ENCODE results near the gene KIAA1614.
"Not testable (repeated sequence)": the region's sequence is repeated elsewhere in the genome, so short reads cannot be mapped to it uniquely, and the experiment has no call there.

The KIAA1614 gene

DNA sequence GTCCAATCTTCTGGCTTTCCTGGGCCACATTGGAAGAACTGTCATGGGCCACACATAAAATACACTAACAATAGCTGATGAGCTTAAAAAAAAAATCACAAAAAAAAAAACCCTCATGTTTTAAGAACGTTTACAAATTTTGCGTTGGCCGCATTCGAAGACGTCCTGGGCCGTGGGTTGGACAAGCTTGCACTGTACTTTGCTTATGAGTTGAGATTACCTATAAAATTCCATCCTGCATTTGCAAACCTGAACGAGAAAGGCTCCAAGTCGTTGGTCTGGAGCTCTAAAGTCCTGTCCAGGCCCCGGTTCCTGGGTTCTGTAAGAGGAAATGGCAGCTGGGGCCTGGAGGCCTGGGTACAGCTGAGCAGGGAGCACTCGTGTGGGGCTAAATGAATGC is 51.4 kb downstream of the KIAA1614 start:
- no peak for DNase-seq (ENCODE audit: low read depth)

DNA sequence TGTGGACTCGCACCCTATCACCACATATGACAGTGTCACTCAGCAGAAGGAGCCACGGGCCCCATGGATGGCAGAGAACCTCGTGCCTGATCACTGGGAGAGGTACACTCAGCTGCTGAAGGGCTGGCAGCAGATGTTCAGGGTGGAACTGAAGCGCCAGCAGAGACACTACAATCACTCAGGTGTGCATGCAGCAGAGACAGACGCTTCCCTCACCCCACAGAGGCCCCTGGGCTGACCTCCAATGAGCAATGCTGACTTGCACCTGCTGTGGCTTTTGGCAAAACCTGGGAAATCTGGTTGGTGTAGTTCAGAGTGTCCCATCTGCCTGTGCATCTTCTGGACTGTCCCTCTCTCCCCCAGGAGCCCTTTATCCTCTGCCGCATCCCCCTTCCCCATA is 51.9 kb downstream of the KIAA1614 start:
- no peak for DNase-seq (ENCODE audit: low read depth)

DNA sequence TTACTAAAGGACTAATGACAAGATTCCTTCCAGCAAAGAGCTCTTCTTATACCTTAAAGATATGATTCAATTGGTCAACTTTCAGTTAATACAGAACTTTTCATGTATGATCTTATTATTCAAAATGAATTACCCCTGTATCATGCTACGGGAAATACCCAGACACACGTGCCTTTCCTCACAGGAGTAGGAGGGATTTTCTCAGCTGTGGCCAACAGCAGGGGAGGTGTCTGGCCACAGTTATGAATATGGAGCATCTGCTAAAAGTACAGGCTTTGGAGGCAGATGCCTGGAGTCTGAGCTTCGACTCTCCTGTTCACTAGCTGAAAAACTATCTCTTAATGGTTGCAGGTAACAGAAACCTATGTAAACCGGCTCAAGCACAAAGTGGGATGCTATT is 53.6 kb downstream of the KIAA1614 start:
- DNase-seq (ENCODE audit: low read depth): no peak

DNA sequence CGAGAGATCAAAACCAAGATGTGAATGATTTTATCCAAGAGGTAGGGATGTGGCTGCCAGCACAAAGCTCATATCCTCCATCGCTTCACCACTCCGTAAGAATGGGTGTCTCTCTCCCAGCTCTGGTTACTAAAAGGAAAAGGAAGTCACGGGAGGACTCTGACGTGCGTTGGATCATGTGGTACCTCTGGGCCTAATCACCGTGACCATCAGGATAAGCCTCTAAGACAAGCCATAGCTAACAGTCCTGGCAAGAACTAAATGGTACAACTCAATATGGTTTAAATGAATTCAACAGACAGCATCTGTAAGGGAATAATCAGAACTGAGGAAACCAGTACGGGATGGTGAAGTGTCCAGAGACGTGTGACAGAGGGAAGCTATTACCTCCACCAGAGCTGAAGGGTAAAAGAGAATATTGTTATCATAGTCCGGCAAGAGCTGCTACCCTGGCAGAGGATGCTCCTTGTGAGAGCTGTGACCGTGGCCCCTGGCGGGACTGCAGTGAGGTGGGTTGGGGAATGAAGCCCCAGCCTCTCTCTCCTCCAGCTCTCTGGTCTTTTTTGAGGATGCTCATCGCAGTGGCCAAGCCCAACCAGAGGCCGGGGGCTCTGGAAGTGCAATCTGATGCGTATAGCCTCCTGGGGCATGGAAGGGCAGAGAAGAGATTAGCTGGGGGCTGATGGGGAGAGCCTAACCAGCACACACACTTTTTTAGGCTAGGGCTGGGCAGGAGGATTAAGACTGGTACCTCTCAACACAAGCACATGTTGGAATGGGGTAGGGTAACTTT is 54.2 kb downstream of the KIAA1614 start:
- no peak for DNase-seq (ENCODE audit: low read depth)

DNA sequence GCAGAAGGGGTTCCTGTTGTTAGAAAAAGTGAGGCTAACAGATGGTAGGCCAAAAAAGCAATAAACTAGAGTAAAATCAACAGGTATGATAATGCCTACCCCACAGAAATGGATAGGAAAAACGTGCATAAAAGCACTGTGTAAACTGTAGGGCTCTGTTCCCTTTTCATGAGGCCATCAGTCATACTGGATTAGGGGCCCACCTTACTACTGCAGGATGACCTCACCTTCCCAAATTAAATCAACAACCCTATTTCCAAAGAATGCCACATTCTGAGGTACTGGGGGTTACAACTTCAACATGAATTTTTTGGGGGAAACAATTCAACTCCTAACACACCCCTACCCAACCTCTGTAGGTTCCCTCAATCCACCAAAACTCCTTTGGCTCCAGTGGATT is 54.9 kb downstream of the KIAA1614 start:
- DNase-seq (ENCODE audit: low read depth): no peak

DNA sequence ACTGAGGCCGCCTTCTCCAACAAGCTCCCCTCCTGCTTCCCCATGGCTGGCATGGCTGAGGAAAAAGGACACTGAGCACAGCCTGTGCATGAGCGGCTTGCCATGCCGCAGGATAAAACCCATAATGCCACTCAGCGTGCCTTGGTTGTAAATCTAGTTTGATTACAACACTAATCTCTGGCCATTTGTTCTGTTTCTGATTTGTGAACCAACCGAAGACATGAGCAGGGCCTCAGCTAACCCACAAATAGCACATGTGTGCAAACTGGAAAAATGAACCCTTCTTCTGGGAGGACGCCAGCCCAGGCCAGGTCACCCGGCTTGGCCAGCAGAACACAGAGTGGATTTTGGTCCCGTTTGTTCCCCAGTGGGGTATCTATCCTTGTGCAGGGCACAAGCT is 56.1 kb downstream of the KIAA1614 start:
- DNase-seq (ENCODE audit: low read depth): not testable (repeated sequence)

DNA sequence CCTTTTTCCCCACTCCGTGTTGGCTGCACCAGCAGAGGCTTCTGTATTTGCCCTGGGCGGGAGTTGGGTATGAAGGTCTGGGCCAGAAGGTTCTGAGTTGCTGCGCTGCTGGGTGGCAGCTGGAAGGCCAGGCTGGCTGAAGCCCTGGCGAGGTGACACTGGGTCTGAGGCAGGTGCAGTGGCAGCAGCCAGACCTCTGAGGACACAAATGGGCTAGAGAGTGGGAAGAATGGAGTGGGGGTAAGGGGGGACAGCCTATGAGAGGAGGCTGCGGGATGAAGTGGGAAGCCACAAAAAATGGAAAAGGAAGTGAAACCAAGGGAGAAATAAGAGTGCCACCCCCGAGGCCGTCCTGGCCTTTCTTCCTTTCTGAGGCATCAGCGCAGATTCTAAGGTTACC is 56.7 kb downstream of the KIAA1614 start:
- no peak for DNase-seq (ENCODE audit: low read depth)

DNA sequence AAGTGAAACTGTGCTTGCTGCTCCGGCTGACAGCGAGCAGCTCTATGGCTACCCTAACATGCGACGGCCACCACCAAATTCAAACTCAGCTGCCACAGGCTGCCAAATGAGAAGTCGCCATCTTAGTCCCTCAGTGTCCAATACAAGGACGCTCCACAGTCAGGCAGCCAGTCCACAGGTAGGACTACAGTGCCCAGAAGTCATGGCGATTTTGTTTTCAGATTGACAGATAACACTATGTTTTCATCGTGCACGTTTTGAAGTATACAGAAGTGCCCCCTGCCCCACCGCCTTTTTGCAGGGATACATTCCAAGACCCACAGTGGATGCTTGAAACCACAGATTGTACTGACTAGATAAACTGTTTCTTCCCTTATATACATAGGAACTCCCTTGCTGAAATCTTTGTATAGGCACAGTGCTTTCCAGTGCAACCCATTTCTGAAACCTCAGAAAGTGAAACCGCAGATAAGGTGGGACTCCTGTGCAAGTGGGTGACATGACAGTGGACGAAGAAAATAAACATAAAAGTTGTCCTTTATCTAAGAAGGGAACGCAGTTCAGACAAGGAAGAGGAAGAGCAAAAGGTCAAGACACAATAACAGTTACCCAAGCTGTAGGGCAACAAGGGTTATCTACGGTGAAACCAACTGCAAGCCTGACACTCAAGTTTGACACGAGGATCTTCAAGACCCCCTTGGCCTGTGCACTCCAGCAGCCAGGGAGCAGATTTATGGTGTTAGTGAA is 57.8 kb downstream of the KIAA1614 start:
- no peak for DNase-seq (ENCODE audit: low read depth)

DNA sequence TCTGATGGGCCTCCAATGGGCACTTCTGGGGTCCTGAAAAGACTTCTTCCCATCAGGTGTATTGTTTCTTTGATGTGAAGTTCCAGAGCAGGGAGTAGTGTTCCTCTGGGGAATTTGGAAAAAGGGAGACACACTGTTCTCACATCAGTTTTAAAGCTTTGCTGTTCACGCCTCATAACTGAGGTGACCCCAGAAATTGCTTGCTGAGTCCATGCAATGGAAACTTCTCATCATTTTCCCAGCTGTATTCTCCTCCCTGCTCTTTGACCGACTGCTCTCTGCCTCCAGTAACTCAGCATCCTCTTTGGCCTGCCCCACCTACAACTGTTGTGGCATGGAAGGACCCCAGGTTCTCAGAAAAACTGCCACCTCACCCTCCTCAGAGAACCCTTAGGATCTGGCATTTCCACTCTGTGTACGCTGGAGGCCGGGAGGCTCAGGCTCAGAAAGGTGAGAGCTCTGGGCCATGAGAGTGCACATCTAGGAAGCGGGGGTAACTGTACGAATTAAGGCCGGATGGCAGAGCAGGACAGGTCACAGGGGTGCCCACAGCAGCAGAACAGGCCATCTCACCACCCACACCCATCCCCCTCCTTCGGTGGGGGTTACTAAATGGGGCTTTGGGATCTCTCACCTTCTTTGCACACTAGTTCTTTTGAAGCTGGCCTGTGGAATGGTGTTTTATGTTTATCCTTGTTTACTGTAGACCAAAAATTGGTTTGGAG is 58.7 kb downstream of the KIAA1614 start:
- no peak for DNase-seq (ENCODE audit: low read depth)

DNA sequence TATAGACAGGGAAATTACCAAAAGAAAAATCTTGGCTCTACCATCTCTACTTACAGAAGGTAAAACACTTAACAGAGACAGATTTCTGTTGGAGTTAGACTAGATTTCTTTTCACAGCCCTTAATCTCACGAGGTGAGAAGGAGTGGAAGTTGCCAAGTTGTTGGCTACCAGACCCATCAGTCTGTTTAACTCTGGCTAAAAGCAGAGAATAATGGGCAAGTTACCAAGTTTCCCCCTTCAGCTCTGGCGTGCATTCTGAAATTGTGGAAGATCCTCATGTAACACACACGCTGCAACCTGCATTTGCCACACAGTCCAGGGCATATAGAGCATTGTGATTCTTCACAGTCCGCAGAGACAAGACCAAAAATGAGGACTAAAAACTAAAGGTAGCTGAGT is 60.7 kb downstream of the KIAA1614 start:
- DNase-seq (ENCODE audit: low read depth): no peak

DNA sequence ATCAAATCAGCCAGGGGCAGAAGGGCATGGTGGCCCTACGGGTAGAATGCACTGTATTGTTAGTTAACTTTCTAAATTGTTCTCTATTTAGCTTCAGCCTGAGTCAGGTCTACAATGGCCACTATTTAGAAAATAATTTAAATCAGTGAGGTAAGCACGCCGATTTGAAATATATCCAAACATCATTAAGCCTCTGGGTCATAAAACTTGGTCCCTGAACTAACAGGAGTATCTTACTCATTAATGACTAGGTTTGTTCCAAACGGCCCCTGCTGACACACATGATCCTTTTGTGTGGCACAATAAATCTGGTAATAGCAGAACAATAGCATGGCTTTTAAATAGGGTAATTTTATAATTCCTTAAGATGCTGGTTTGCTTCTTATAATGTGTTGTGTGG is 61.5 kb downstream of the KIAA1614 start:
- DNase-seq (ENCODE audit: low read depth): no peak

DNA sequence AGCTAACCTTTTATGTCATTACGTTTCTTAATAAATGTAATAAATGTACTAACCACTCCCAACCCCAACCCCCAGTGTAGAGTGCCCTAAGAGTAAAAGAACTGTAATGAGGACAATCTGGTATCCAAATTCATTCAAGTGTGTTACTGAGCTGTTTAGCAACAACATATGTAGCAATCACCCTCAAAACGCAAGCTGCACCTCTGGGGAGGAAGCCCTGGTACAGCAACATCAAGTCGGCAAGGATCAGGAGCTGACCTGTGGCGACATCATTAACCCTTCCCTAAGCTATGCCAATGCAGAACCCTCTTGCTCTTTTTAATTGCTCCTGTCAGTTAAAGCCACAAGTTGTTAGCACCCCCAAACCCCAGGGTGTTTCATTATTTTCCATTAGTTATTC is 62.9 kb downstream of the KIAA1614 start:
- no peak for DNase-seq (ENCODE audit: low read depth)

DNA sequence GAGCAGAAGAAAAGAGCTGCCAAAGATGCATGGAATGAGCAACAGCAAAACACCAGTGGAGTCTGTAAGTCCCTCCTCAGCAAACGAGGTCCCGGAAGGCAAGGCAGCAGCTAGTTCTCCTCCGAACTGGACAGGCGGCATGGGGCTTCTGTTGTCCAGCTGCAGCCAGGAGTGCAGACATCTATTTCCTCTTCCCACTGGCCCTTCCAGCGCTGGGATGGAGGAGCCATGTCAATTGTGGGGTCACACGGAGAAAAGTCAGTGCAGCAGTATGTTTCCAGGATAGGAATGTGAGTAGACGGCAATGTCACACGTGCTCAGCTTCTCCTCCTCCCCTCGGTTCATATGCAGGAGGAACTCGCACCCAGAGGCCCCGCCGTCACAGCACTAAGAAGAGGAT is 63.5 kb downstream of the KIAA1614 start:
- DNase-seq (ENCODE audit: low read depth): no peak

DNA sequence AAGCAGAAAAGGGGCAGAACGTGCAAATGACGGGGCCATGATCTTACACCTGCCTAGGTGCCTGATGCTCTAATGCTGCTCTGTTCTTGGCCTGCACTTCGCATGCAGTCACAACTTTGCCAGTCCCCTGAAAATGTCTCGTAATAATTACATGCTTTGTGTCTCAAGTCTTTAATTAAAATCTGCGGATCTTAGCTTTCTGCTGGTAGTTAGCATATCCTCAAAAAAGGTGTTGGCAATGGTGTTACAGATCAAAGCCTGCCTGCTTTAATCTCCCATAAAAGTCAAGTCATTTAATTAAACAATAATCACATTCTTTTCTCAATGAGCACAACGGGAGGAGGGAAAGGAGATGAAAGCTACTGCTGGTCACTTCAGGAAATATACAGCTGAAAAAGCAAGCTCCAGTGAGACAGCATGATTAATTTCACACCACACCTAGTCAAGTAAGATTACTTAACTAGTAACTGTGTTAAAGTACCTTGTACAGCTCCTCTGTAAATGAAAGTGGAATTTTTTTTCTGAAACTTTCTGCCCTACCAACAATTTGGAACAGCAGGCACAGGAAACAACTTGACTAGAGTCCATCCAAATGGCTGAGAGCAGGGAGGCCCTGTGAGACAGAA is 64.1 kb downstream of the KIAA1614 start:
- no peak for DNase-seq (ENCODE audit: low read depth)

DNA sequence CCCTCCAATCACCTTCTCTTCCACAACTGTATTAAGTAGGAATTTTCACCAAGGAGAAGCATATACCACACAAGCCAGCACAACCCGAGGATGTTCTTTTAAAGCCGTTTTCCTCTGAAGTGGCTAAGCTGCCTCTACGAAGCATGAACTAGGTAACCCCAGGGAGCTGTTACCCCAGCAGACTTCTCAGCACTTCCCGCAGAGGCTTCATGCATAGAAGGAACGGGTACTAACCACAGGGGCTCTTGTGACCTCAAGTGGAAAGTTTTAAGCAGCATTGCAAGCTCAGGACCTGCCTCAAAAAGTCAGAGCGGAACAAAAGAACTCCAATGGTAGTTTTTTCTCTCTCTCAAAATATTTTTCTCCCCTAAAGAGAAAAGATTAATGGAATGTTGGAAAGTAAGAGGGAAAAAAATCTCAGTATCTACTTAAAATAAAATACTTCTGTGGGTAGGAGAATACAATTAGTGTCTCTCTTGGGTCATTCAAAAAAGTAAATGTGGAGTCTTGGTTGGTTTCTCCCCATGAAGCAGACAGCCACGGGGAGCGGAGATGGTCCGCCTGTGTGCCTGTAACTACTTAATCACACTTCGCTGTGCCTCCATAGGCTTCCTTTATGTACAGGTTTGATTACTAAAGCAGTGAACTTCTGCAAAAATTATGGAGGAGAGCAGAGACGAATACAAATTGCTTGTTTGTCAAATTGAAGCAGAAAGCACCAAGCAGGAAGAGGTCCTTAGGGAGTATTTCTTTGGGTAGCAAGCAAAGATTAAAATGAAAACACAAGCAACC is 69.1 kb downstream of the KIAA1614 start:
- DNase-seq (ENCODE audit: low read depth): no peak

DNA sequence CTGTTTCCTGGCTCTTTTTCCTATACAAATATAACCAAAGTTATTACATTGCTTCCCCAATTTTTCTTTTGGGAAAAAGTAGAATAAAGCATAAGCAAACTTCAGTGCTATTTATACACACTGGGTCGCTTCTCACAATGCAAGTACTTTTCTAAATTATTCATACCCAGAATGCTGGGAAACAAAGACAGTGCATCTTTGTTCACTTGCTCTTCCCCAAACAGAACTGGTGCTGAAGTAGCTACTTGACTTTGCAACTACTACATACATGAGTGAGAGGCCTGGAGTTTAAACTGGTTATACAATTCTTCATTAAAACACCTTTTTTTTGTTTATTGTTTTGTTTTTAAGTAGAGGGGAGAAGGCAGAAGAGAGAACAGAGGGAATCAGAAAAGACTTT is 69.7 kb downstream of the KIAA1614 start:
- DNase-seq (ENCODE audit: low read depth): no peak

DNA sequence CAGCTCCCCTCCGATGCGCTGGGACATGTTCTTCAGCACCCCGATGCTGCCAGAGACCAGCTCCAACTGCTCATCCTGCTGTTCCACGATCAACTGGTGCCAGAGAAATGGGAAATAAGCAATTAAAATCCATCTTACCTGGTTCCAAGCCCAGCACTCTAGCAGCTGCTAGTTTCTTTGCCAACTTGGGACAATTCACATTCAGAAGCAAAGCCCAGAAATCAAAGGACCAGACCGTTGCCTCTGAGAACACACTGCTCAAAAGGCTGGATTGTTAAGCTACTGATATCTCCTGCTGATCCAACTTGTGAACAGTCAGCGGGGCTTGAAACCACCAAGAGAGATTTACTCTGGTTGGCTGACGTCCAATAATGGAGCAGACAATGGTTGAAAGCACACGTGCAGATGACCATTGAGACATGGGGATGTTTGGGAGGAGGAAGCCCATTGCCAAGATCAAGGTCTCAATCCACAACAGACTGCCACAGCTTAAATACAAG is 75.6 kb downstream of the KIAA1614 start:
- DNase-seq (ENCODE audit: low read depth): no peak

DNA sequence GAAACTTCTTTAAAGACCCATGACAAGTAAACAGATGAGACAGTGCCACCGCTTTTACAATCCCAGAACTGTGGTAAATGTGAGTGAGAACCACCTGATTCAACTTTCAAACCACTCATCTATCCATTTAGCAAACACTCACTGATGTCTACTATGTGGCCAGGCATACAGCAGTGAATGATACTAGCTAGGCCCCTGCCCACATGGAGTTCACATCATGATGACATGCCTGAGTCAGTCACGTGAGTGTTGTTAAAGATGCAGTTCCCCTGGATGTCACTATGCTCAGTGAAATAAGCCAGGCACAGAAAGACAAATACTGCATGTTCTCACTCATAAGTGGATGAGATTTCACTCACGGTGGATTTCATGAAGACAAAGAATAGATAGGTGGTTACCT is 81.6 kb downstream of the KIAA1614 start:
- DNase-seq (ENCODE audit: low read depth): no peak

DNA sequence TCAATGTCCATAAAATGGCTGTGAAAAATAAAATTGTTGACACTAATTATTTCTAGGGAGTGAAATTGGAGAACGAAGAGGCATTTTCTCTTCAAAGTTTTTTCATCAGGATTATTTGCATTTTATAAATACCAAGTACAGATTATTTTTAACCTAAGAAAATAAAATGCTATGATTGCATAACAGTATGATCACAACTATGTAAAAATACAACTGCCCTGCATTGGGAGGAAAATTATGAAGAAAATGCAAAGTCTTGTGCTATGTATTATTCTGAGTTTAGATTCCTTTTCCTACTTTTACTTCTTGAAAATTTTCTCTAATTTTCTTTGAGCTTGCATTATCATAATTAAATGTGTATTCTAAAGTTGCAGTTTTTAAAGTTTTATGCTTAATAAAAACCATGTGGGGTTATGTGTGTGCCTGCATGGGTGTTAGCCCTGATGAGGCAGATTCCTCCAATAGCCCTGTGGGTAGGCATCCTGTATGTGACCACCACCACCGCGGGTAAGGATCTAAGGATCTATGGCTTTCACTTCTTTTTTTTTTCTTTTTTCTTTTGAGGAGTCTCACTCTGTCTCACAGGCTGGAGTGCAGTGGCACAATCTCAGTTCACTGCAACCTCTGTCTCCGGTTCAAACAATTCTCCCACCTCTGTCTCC is 85.3 kb downstream of the KIAA1614 start:
- no peak for DNase-seq (ENCODE audit: low read depth)
